ENCODE results near the gene RPS17. TPM values are rescaled to one million over a fixed set of nuclear protein-coding genes. Genes with fewer than 3 reads are reported as not detected.

RPS17 gene
- total RNA-seq, 4 donors from 2014 or later = 649 to 1,349 (median 1,094) TPM

GRCh38 chr15:82570721-82571508, 30.7 kb upstream of the RPS17 start:
- intact Hi-C loops (cut with DNase I; ENCODE audit: low total_unique reads) = no loop called here
- Histone ChIP-seq H3K4me3 (peak overlapping the region in 1 of 4 donors; percentile 37), H3K27me3 (no peaks in the 10 kb centered on the region), H3K27ac (peak overlapping the region; percentile 40 to 76 (median 66)), H3K36me3 (no peaks in the 10 kb centered on the region), H3K9me3 (no peaks in the 10 kb centered on the region), H3K4me1 (peaks cover 0 to 8% (median 4%) of the 10 kb centered on the region in 4 donors)
- in situ Hi-C loops (cut with MboI; ENCODE audit: low pct_ligation_motif_present in 1 of 4, low pct_unique_long_range_greater_than_20kb in 1 of 4, low sequenced_read_pairs in 3 of 4) = no loop called here
- TF ChIP-seq POLR2AphosphoS5 (IDR thresholded peaks at IDR 0.05) (no peak), CTCF (IDR thresholded peaks at IDR 0.05) (no peak), EP300 (IDR thresholded peaks at IDR 0.05; ENCODE audit: low read depth) (no peak), POLR2A (IDR thresholded peaks at IDR 0.05) (no peak)
- 7 to 43% methylated on average over 3 to 7 of the region's 7 CpGs for WGBS, 2 donors (ENCODE audit: low coverage in 1 of 2)
- DNase-seq = no peak

- TF ChIP-seq CTCF (IDR thresholded peaks at IDR 0.05) = no peak
- TF ChIP-seq POLR2AphosphoS5 (IDR thresholded peaks at IDR 0.05) = no peak
- TF ChIP-seq EP300 (IDR thresholded peaks at IDR 0.05; ENCODE audit: low read depth) = no peak
- TF ChIP-seq POLR2A (IDR thresholded peaks at IDR 0.05) = no peak
Measured at GRCh38 chr15:82569834-82570233, 29.6 kb upstream of the RPS17 start.

GRCh38 chr15:82568986-82569385, 28.7 kb upstream of the RPS17 start:
- no peak for DNase-seq
- TF ChIP-seq CTCF (IDR thresholded peaks at IDR 0.05) (no peak), POLR2A (IDR thresholded peaks at IDR 0.05) (no peak), POLR2AphosphoS5 (IDR thresholded peaks at IDR 0.05) (no peak), EP300 (IDR thresholded peaks at IDR 0.05; ENCODE audit: low read depth) (no peak)
- H3K36me3 ChIP-seq = no peaks in the 10 kb centered on the region
- intact Hi-C loops (cut with DNase I; ENCODE audit: low total_unique reads) = no loop called here
- no peaks in the 10 kb centered on the region for H3K27me3 ChIP-seq
- H3K27ac ChIP-seq = no peak overlapping the region
- no peak overlapping the region for H3K4me3 ChIP-seq
- in situ Hi-C loops (cut with MboI; ENCODE audit: low pct_ligation_motif_present in 1 of 4, low pct_unique_long_range_greater_than_20kb in 1 of 4, low sequenced_read_pairs in 3 of 4) = no loop called here
- no peaks in the 10 kb centered on the region for H3K9me3 ChIP-seq
- 67 to 80% methylated on average over 1 to 5 of the region's 5 CpGs for WGBS, 2 donors (ENCODE audit: low coverage in 1 of 2)
- H3K4me1 ChIP-seq = peaks cover 0 to 8% (median 4%) of the 10 kb centered on the region in 4 donors

More at GRCh38 chr15:82569834-82570233, 29.6 kb upstream of the RPS17 start:
- Histone ChIP-seq H3K36me3 (no peaks in the 10 kb centered on the region), H3K9me3 (no peaks in the 10 kb centered on the region), H3K27me3 (no peaks in the 10 kb centered on the region), H3K27ac (no peak overlapping the region), H3K4me3 (no peak overlapping the region), H3K4me1 (peaks cover 0 to 8% (median 4%) of the 10 kb centered on the region in 4 donors)
- 76% methylated on average over 4 of the region's 4 CpGs; no CpG with 5 or more reads in 1 of the 2 donors for WGBS, 2 donors (ENCODE audit: low coverage in 1 of 2)
- no peak for DNase-seq
- in situ Hi-C loops (cut with MboI; ENCODE audit: low pct_ligation_motif_present in 1 of 4, low pct_unique_long_range_greater_than_20kb in 1 of 4, low sequenced_read_pairs in 3 of 4) (no loop called here), intact Hi-C loops (cut with DNase I; ENCODE audit: low total_unique reads) (no loop called here)

GRCh38 chr15:82567661-82568060, 27.4 kb upstream of the RPS17 start:
- H3K36me3 ChIP-seq = no peaks in the 10 kb centered on the region
- DNase-seq = no peak
- TF ChIP-seq EP300 (IDR thresholded peaks at IDR 0.05; ENCODE audit: low read depth) (no peak), CTCF (IDR thresholded peaks at IDR 0.05) (no peak), POLR2AphosphoS5 (IDR thresholded peaks at IDR 0.05) (no peak), POLR2A (IDR thresholded peaks at IDR 0.05) (no peak)
- H3K9me3 ChIP-seq = no peaks in the 10 kb centered on the region
- WGBS, 2 donors (ENCODE audit: low coverage in 1 of 2) = 84 to 100% methylated on average over 1 to 2 of the region's 2 CpGs
- H3K4me1 ChIP-seq = peaks cover 0 to 8% (median 4%) of the 10 kb centered on the region in 4 donors
- in situ Hi-C loops (cut with MboI; ENCODE audit: low pct_ligation_motif_present in 1 of 4, low pct_unique_long_range_greater_than_20kb in 1 of 4, low sequenced_read_pairs in 3 of 4) = no loop called here
- H3K4me3 ChIP-seq = no peak overlapping the region
- H3K27me3 ChIP-seq = no peaks in the 10 kb centered on the region
- intact Hi-C loops (cut with DNase I; ENCODE audit: low total_unique reads) = no loop called here
- H3K27ac ChIP-seq = no peak overlapping the region

Data from transverse colon (tissue), 4 donors.